Measurements from ENCODE around the gene CDC6.

- no peak for TF ChIP-seq CTCF (IDR thresholded peaks at IDR 0.05; ENCODE audit: low read depth, low read length)
- no peak for TF ChIP-seq EZH2phosphoT487 (IDR thresholded peaks at IDR 0.05; ENCODE audit: low read depth)
Measured at GRCh38 chr17:40248507-40248906, 39.2 kb upstream of the CDC6 start.

All from OCI-LY3 (cell line).